Panc1 (cell line): ENCODE measurements around the gene OLIG2. TPM values are rescaled to one million over a fixed set of nuclear protein-coding genes. Genes with fewer than 3 reads are reported as not detected.

Source experiments
- ATAC-seq: fragments of 200-7000 bp; cut with Tn5 transposase; 2 replicates; pipeline ENCODE4 v1.9.1; 2020; ENCODE audit warnings: mild to moderate bottlenecking, moderate library complexity
- BruUV-seq: library from RNA; stranded (reverse); fragments of 400-500 nt; replicated peaks from 2 replicates; lab custom pipeline; 2021; lab: Mats Ljungman, UMichigan
- CTCF ChIA-PET: fragments of 300-600 bp; sonication (Branson Sonifier 250); formaldehyde crosslinking; loops from one replicate; lab custom pipeline; 2022; ENCODE audit warnings: antibody characterized with exemption; lab: Charles Lee
- POLR2A ChIA-PET: fragments of 300-600 bp; sonication (Branson Sonifier 250); formaldehyde crosslinking; loops from one replicate; lab custom pipeline; 2022; ENCODE audit warnings: antibody characterized with exemption; lab: Charles Lee
- DNase-seq: peaks from one replicate; pipeline ENCODE4 v3.0.0-alpha.2; 2010; ENCODE audit warnings: low read depth, low spot score
- H3K27ac ChIP-seq: 2 replicates; pipeline ENCODE4 v1.5.1; 2011; ENCODE audit warnings: mild to moderate bottlenecking, low read length, inconsistent platforms
- H3K27me3 ChIP-seq: fragments of 200-500 bp; sonication (Bioruptor generic); 2 replicates; pipeline ENCODE4 v1.6.0; 2014; ENCODE audit warnings: low read length, inconsistent platforms; ENCODE audit not compliant: control insufficient read depth, insufficient read depth
- H3K36me3 ChIP-seq: fragments of 200-500 bp; sonication (Bioruptor generic); 2 replicates; pipeline ENCODE4 v1.5.1; 2014; ENCODE audit warnings: inconsistent platforms, mild to moderate bottlenecking, low read length, moderate library complexity; ENCODE audit not compliant: control insufficient read depth, insufficient read depth
- H3K4me1 ChIP-seq: 2 replicates; pipeline ENCODE4 v1.5.1; 2011; ENCODE audit warnings: inconsistent platforms, mild to moderate bottlenecking, low read length, moderate library complexity; ENCODE audit not compliant: control insufficient read depth, insufficient read depth
- H3K4me3 ChIP-seq, 2 experiments: 2 replicates each; pipeline ENCODE4 v1.5.1; 2011 to 2012; ENCODE audit warnings: low read depth in 2 of 2, low read length in 2 of 2, mild to moderate bottlenecking in 2 of 2, inconsistent platforms in 1 of 2, moderate library complexity in 1 of 2
- H3K9me3 ChIP-seq: fragments of 200-500 bp; sonication (Bioruptor generic); 2 replicates; pipeline ENCODE4 v1.5.1; 2014; ENCODE audit warnings: low read depth, mild to moderate bottlenecking, inconsistent platforms, low read length, moderate library complexity; ENCODE audit not compliant: control insufficient read depth, insufficient read depth
- POLR2AphosphoS5 ChIP-seq: IDR thresholded peaks from 2 replicates; pipeline ENCODE4 v1.6.1; 2012; ENCODE audit warnings: mild to moderate bottlenecking, low read depth, low read length, moderate library complexity
- SIN3A ChIP-seq: IDR thresholded peaks from 2 replicates; pipeline ENCODE4 v1.6.1; 2012; ENCODE audit warnings: low read depth, mild to moderate bottlenecking, low read length, moderate library complexity, borderline replicate concordance; ENCODE audit not compliant: insufficient read depth
- TCF7L2 ChIP-seq: IDR thresholded peaks from 2 replicates; pipeline ENCODE4 v1.6.1; 2011; ENCODE audit warnings: mild to moderate bottlenecking, low read depth, low read length, inconsistent platforms
- in situ Hi-C: cut with HindIII; loops from 2 replicates; pipeline ENCODE4 v1.10.0; 2016; ENCODE audit warnings: low sequenced_read_pairs, low pct_unique_long_range_greater_than_20kb
- intact Hi-C: fragments of 100-400 bp; cut with micrococcal nuclease; formaldehyde crosslinking; loops from one replicate; pipeline ENCODE4 v1.10.0; 2022; ENCODE audit not compliant: unreplicated experiment
- total RNA-seq: library from RNA; stranded (reverse); gene quantifications from one replicate; pipeline ENCODE4 v1.2.1, GENCODE V29; 2021; ENCODE audit not compliant: unreplicated experiment
- TF ChIP-seq, protein P1 (sequence below), 2 experiments: IDR thresholded peaks; 2 replicates each; pipeline ENCODE4 v1.6.1; 2011 to 2012; ENCODE audit warnings: low read depth in 2 of 2, control low read depth in 1 of 2, low read length in 1 of 2, mild to moderate bottlenecking in 1 of 2, moderate library complexity in 1 of 2; ENCODE audit not compliant: insufficient read depth in 1 of 2
- TF ChIP-seq, protein P2 (sequence below): fragments of 450-650 bp; IDR thresholded peaks from 2 replicates; pipeline ENCODE4 v1.5.1; 2017; ENCODE audit warnings: mild to moderate bottlenecking

OLIG2 gene
- total RNA-seq, 1 experiment from 2014 or later, result not detected

DNA sequence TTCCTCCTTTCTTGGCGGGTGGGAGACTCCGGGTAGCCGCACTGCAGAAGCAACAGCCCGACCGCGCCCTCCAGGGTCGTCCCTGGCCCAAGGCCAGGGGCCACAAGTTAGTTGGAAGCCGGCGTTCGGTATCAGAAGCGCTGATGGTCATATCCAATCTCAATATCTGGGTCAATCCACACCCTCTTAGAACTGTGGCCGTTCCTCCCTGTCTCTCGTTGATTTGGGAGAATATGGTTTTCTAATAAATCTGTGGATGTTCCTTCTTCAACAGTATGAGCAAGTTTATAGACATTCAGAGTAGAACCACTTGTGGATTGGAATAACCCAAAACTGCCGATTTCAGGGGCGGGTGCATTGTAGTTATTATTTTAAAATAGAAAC is 2.5 kb downstream of the OLIG2 start:
- TF ChIP-seq, protein P1, sequence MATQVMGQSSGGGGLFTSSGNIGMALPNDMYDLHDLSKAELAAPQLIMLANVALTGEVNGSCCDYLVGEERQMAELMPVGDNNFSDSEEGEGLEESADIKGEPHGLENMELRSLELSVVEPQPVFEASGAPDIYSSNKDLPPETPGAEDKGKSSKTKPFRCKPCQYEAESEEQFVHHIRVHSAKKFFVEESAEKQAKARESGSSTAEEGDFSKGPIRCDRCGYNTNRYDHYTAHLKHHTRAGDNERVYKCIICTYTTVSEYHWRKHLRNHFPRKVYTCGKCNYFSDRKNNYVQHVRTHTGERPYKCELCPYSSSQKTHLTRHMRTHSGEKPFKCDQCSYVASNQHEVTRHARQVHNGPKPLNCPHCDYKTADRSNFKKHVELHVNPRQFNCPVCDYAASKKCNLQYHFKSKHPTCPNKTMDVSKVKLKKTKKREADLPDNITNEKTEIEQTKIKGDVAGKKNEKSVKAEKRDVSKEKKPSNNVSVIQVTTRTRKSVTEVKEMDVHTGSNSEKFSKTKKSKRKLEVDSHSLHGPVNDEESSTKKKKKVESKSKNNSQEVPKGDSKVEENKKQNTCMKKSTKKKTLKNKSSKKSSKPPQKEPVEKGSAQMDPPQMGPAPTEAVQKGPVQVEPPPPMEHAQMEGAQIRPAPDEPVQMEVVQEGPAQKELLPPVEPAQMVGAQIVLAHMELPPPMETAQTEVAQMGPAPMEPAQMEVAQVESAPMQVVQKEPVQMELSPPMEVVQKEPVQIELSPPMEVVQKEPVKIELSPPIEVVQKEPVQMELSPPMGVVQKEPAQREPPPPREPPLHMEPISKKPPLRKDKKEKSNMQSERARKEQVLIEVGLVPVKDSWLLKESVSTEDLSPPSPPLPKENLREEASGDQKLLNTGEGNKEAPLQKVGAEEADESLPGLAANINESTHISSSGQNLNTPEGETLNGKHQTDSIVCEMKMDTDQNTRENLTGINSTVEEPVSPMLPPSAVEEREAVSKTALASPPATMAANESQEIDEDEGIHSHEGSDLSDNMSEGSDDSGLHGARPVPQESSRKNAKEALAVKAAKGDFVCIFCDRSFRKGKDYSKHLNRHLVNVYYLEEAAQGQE (IDR thresholded peaks at IDR 0.05; ENCODE audit: insufficient read depth in 1 of 2, low read depth in 2 of 2, low read length in 1 of 2), result no peak
- TF ChIP-seq, protein P2, sequence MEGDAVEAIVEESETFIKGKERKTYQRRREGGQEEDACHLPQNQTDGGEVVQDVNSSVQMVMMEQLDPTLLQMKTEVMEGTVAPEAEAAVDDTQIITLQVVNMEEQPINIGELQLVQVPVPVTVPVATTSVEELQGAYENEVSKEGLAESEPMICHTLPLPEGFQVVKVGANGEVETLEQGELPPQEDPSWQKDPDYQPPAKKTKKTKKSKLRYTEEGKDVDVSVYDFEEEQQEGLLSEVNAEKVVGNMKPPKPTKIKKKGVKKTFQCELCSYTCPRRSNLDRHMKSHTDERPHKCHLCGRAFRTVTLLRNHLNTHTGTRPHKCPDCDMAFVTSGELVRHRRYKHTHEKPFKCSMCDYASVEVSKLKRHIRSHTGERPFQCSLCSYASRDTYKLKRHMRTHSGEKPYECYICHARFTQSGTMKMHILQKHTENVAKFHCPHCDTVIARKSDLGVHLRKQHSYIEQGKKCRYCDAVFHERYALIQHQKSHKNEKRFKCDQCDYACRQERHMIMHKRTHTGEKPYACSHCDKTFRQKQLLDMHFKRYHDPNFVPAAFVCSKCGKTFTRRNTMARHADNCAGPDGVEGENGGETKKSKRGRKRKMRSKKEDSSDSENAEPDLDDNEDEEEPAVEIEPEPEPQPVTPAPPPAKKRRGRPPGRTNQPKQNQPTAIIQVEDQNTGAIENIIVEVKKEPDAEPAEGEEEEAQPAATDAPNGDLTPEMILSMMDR, result no peak
- TF ChIP-seq POLR2AphosphoS5 (no peak), SIN3A (no peak), TCF7L2 (no peak)
- Histone ChIP-seq H3K9me3 (no peaks in the 10 kb centered on the region), H3K27ac (no peak overlapping the region), H3K27me3 (peaks cover 4% of the 10 kb centered on the region; the same call in 1 of the 2 replicates), H3K4me1 (no peaks in the 10 kb centered on the region), H3K36me3 (no peaks in the 10 kb centered on the region), H3K4me3 (no peak overlapping the region)
- ATAC-seq (no peak), DNase-seq (no peak)
- BruUV-seq, result no TSS peak
- ChIA-PET POLR2A (no interaction called here), CTCF (no interaction called here)
- in situ Hi-C loops, result no loop called here
- intact Hi-C loops, result no loop called here

DNA sequence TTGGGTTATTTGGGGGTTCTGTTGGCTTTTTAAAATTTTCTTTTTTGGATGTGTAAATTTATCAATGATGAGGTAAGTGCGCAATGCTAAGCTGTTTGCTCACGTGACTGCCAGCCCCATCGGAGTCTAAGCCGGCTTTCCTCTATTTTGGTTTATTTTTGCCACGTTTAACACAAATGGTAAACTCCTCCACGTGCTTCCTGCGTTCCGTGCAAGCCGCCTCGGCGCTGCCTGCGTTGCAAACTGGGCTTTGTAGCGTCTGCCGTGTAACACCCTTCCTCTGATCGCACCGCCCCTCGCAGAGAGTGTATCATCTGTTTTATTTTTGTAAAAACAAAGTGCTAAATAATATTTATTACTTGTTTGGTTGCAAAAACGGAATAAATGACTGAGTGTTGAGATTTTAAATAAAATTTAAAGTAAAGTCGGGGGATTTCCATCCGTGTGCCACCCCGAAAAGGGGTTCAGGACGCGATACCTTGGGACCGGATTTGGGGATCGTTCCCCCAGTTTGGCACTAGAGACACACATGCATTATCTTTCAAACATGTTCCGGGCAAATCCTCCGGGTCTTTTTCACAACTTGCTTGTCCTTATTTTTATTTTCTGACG is 3.1 kb downstream of the OLIG2 start:
- Histone ChIP-seq H3K4me1 (no peaks in the 10 kb centered on the region), H3K4me3 (no peak overlapping the region), H3K27ac (no peak overlapping the region), H3K9me3 (no peaks in the 10 kb centered on the region), H3K27me3 (peaks cover 4% of the 10 kb centered on the region; the same call in 1 of the 2 replicates), H3K36me3 (no peaks in the 10 kb centered on the region)
- intact Hi-C loops (no loop called here), in situ Hi-C loops (no loop called here)
- DNase-seq, result no peak
- ChIA-PET POLR2A (no interaction called here), CTCF (no interaction called here)
- ATAC-seq, result no peak
- TF ChIP-seq, protein P1 (IDR thresholded peaks at IDR 0.05; ENCODE audit: insufficient read depth in 1 of 2, low read depth in 2 of 2, low read length in 1 of 2), result no peak
- TF ChIP-seq, protein P2, result no peak
- TF ChIP-seq TCF7L2, result no peak
- no peak for TF ChIP-seq POLR2AphosphoS5
- TF ChIP-seq SIN3A, result no peak
- BruUV-seq, result no TSS peak
